ENCODE results near the gene CACNG1.

DNA sequence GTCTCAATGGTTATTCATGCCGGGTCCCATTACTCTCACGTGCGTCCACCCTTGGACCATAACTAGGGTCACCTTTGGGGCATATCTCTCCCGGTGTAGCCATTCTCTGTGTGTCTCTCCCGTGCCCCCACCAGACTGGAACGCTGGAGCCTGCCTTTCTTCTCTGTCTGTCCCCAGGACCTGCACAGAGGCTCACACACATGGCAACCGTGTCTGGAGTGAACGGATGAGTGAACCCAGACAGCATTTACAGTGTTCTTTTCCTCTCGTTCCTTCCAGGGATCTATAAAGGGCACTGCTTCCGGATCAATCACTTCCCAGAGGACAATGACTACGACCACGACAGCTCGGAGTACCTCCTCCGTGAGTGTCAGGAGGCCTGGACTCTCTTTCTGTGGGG, 26.4 kb upstream of the CACNG1 start:
- TF ChIP-seq, protein P1, sequence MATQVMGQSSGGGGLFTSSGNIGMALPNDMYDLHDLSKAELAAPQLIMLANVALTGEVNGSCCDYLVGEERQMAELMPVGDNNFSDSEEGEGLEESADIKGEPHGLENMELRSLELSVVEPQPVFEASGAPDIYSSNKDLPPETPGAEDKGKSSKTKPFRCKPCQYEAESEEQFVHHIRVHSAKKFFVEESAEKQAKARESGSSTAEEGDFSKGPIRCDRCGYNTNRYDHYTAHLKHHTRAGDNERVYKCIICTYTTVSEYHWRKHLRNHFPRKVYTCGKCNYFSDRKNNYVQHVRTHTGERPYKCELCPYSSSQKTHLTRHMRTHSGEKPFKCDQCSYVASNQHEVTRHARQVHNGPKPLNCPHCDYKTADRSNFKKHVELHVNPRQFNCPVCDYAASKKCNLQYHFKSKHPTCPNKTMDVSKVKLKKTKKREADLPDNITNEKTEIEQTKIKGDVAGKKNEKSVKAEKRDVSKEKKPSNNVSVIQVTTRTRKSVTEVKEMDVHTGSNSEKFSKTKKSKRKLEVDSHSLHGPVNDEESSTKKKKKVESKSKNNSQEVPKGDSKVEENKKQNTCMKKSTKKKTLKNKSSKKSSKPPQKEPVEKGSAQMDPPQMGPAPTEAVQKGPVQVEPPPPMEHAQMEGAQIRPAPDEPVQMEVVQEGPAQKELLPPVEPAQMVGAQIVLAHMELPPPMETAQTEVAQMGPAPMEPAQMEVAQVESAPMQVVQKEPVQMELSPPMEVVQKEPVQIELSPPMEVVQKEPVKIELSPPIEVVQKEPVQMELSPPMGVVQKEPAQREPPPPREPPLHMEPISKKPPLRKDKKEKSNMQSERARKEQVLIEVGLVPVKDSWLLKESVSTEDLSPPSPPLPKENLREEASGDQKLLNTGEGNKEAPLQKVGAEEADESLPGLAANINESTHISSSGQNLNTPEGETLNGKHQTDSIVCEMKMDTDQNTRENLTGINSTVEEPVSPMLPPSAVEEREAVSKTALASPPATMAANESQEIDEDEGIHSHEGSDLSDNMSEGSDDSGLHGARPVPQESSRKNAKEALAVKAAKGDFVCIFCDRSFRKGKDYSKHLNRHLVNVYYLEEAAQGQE (IDR thresholded peaks at IDR 0.05; ENCODE audit: borderline replicate concordance), result no peak
- TF ChIP-seq RAD21 (conservative IDR thresholded peaks at IDR 0.05), result no peak
- TF ChIP-seq POLR2AphosphoS5 (IDR thresholded peaks at IDR 0.05), result no peak
- TF ChIP-seq, protein P2, sequence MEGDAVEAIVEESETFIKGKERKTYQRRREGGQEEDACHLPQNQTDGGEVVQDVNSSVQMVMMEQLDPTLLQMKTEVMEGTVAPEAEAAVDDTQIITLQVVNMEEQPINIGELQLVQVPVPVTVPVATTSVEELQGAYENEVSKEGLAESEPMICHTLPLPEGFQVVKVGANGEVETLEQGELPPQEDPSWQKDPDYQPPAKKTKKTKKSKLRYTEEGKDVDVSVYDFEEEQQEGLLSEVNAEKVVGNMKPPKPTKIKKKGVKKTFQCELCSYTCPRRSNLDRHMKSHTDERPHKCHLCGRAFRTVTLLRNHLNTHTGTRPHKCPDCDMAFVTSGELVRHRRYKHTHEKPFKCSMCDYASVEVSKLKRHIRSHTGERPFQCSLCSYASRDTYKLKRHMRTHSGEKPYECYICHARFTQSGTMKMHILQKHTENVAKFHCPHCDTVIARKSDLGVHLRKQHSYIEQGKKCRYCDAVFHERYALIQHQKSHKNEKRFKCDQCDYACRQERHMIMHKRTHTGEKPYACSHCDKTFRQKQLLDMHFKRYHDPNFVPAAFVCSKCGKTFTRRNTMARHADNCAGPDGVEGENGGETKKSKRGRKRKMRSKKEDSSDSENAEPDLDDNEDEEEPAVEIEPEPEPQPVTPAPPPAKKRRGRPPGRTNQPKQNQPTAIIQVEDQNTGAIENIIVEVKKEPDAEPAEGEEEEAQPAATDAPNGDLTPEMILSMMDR (IDR thresholded peaks at IDR 0.05; ENCODE audit: poor library complexity, severe bottlenecking), result no peak
- TF ChIP-seq EZH2 (IDR thresholded peaks at IDR 0.05; ENCODE audit: borderline replicate concordance, insufficient read depth, low read length, poor library complexity, severe bottlenecking), result no peak
- TF ChIP-seq EP300 (conservative IDR thresholded peaks at IDR 0.05; ENCODE audit: poor library complexity, severe bottlenecking), result no peak
- no peak for TF ChIP-seq TAF1 (IDR thresholded peaks at IDR 0.05; ENCODE audit: low read depth)

Data from neural cell (in vitro differentiated cells).